WTC11 (cell line): Measurements from ENCODE around the gene OR1M1. TPM values are rescaled to one million over a fixed set of nuclear protein-coding genes. Genes with fewer than 3 reads are reported as not detected.

Experiments used
- ATAC-seq: fragments of 200-7000 bp; cut with Tn5 transposase; 2 replicates; pipeline ENCODE4 v1.10.0; 2021; ENCODE audit warnings: mild to moderate bottlenecking, moderate library complexity
- CTCF ChIA-PET: fragments of 300-600 bp; sonication (Branson Sonifier 250); formaldehyde crosslinking; loops from one replicate; lab custom pipeline; 2021; ENCODE audit warnings: antibody characterized with exemption; lab: Charles Lee
- POLR2A ChIA-PET: fragments of 350-600 bp; sonication (Branson Sonifier 250); formaldehyde crosslinking; loops from one replicate; lab custom pipeline; 2021; ENCODE audit warnings: antibody characterized with exemption; lab: Charles Lee
- DNase-seq: peaks from one replicate; pipeline ENCODE4 v3.0.0; 2021; ENCODE audit warnings: low spot score
- H3K27ac Mint-ChIP-seq: 2 replicates; pipeline ENCODE4 v1.8.0; 2021; ENCODE audit warnings: mixed read lengths
- H3K27me3 Mint-ChIP-seq: 2 replicates; pipeline ENCODE4 v1.8.0; 2021; ENCODE audit warnings: low read depth, mild to moderate bottlenecking, moderate library complexity, mixed read lengths
- H3K36me3 Mint-ChIP-seq: 2 replicates; pipeline ENCODE4 v1.8.0; 2021; ENCODE audit warnings: mixed read lengths
- H3K4me1 Mint-ChIP-seq: 2 replicates; pipeline ENCODE4 v1.8.0; 2022; ENCODE audit warnings: mixed read lengths
- H3K4me3 Mint-ChIP-seq: 2 replicates; pipeline ENCODE4 v1.8.0; 2021; ENCODE audit warnings: mild to moderate bottlenecking, moderate library complexity, mixed read lengths
- H3K9me3 Mint-ChIP-seq: 2 replicates; pipeline ENCODE4 v1.8.0; 2021; ENCODE audit warnings: mixed read lengths
- FOXK1 ChIP-seq: sonication (generic); formaldehyde crosslinking; IDR thresholded peaks from 2 replicates; pipeline ENCODE4 v1.8.0; 2022; ENCODE audit warnings: mild to moderate bottlenecking, moderate library complexity, missing genetic modification reagents
- FOXP1 ChIP-seq: sonication (generic); formaldehyde crosslinking; IDR thresholded peaks from 2 replicates; pipeline ENCODE4 v1.8.0; 2022; ENCODE audit warnings: missing genetic modification reagents, mild to moderate bottlenecking, moderate library complexity, borderline replicate concordance
- HMGA2 ChIP-seq: fragments of 250-450 bp; sonication (Bioruptor Pico); IDR thresholded peaks from 2 replicates; pipeline ENCODE4 v1.4.0; 2021; ENCODE audit warnings: mild to moderate bottlenecking, moderate library complexity
- HMGXB4 ChIP-seq: sonication (generic); formaldehyde crosslinking; IDR thresholded peaks from 2 replicates; pipeline ENCODE4 v1.8.1; 2023; ENCODE audit warnings: mild to moderate bottlenecking, moderate library complexity, missing genetic modification reagents
- JAZF1 ChIP-seq: fragments of 250-450 bp; sonication (Bioruptor Pico); IDR thresholded peaks from 2 replicates; pipeline ENCODE4 v1.9.0; 2021; ENCODE audit warnings: moderate library complexity, mild to moderate bottlenecking, inconsistent platforms
- NFYB ChIP-seq: sonication (generic); formaldehyde crosslinking; conservative IDR thresholded peaks from 2 replicates; pipeline ENCODE4 v1.8.0; 2022; ENCODE audit warnings: low read depth, missing genetic modification reagents
- NR3C1 ChIP-seq: sonication (generic); formaldehyde crosslinking; conservative IDR thresholded peaks from 2 replicates; pipeline ENCODE4 v1.8.1; 2023; ENCODE audit warnings: low read depth, mild to moderate bottlenecking, missing genetic modification reagents
- PREB ChIP-seq: sonication (generic); formaldehyde crosslinking; IDR thresholded peaks from 2 replicates; pipeline ENCODE4 v1.8.1; 2022; ENCODE audit warnings: mild to moderate bottlenecking, missing genetic modification reagents, moderate library complexity, borderline replicate concordance
- PRRX2 ChIP-seq: fragments of 250-450 bp; sonication (Bioruptor Pico); IDR thresholded peaks from 2 replicates; pipeline ENCODE4 v1.8.0; 2021; ENCODE audit warnings: mild to moderate bottlenecking
- RELA ChIP-seq: sonication (generic); formaldehyde crosslinking; IDR thresholded peaks from 2 replicates; pipeline ENCODE4 v1.8.1; 2022; ENCODE audit warnings: missing genetic modification reagents, mild to moderate bottlenecking, borderline replicate concordance
- USF1 ChIP-seq: sonication (generic); formaldehyde crosslinking; IDR thresholded peaks from 2 replicates; pipeline ENCODE4 v1.8.0; 2022; ENCODE audit warnings: mild to moderate bottlenecking, missing genetic modification reagents
- ZNF416 ChIP-seq: fragments of 250-450 bp; sonication (Bioruptor Pico); IDR thresholded peaks from 2 replicates; pipeline ENCODE4 v1.9.0; 2021; ENCODE audit warnings: mild to moderate bottlenecking, inconsistent platforms
- ZNF423 ChIP-seq: fragments of 250-450 bp; sonication (Bioruptor Pico); IDR thresholded peaks from 2 replicates; pipeline ENCODE4 v2.1.2; 2022; ENCODE audit warnings: mild to moderate bottlenecking, moderate library complexity
- ZSCAN18 ChIP-seq: fragments of 250-450 bp; sonication (Bioruptor Pico); IDR thresholded peaks from 2 replicates; pipeline ENCODE4 v2.1.2; 2022; ENCODE audit warnings: mild to moderate bottlenecking, moderate library complexity
- total RNA-seq: library from RNA; stranded (reverse); gene quantifications from 3 replicates; pipeline ENCODE4 v1.2.3, GENCODE V29; 2021
- TF ChIP-seq, protein P1 (sequence below): sonication (generic); formaldehyde crosslinking; conservative IDR thresholded peaks from 2 replicates; pipeline ENCODE4 v1.8.1; 2023; ENCODE audit warnings: mild to moderate bottlenecking, low read depth, missing genetic modification reagents, moderate library complexity
- TF ChIP-seq, protein P2 (sequence below): fragments of 250-450 bp; sonication (Bioruptor Pico); conservative IDR thresholded peaks from 2 replicates; pipeline ENCODE4 v1.9.0; 2021; ENCODE audit warnings: mild to moderate bottlenecking
- TF ChIP-seq, protein P3 (sequence below): sonication (generic); formaldehyde crosslinking; conservative IDR thresholded peaks from 2 replicates; pipeline ENCODE4 v1.8.1; 2022; ENCODE audit warnings: mild to moderate bottlenecking, missing genetic modification reagents

The OR1M1 gene
- total RNA-seq, 1 experiment from 2014 or later = not detected

DNA sequence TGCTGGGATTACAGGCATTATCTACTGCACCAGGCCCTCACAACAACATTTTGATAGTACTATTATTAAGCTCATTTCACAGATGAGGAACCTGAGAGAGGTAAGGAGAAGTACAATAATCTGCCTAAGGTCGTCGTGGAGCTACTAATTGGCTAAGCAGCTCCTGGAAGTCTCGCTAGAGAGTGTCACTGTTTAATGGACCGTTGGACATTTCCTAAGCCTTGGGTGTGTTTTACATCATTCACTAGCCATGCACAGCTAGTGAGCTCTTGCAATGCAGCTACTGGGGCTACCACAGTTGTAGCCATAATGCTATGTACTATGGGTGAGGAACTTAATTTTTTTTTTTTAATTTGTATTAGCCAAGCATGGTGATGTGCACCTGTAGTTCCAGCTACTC, 34.0 kb upstream of the OR1M1 start:
- TF ChIP-seq, protein P1, sequence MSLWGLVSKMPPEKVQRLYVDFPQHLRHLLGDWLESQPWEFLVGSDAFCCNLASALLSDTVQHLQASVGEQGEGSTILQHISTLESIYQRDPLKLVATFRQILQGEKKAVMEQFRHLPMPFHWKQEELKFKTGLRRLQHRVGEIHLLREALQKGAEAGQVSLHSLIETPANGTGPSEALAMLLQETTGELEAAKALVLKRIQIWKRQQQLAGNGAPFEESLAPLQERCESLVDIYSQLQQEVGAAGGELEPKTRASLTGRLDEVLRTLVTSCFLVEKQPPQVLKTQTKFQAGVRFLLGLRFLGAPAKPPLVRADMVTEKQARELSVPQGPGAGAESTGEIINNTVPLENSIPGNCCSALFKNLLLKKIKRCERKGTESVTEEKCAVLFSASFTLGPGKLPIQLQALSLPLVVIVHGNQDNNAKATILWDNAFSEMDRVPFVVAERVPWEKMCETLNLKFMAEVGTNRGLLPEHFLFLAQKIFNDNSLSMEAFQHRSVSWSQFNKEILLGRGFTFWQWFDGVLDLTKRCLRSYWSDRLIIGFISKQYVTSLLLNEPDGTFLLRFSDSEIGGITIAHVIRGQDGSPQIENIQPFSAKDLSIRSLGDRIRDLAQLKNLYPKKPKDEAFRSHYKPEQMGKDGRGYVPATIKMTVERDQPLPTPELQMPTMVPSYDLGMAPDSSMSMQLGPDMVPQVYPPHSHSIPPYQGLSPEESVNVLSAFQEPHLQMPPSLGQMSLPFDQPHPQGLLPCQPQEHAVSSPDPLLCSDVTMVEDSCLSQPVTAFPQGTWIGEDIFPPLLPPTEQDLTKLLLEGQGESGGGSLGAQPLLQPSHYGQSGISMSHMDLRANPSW (CRISPR knock-in tag) = no peak
- TF ChIP-seq, protein P2, sequence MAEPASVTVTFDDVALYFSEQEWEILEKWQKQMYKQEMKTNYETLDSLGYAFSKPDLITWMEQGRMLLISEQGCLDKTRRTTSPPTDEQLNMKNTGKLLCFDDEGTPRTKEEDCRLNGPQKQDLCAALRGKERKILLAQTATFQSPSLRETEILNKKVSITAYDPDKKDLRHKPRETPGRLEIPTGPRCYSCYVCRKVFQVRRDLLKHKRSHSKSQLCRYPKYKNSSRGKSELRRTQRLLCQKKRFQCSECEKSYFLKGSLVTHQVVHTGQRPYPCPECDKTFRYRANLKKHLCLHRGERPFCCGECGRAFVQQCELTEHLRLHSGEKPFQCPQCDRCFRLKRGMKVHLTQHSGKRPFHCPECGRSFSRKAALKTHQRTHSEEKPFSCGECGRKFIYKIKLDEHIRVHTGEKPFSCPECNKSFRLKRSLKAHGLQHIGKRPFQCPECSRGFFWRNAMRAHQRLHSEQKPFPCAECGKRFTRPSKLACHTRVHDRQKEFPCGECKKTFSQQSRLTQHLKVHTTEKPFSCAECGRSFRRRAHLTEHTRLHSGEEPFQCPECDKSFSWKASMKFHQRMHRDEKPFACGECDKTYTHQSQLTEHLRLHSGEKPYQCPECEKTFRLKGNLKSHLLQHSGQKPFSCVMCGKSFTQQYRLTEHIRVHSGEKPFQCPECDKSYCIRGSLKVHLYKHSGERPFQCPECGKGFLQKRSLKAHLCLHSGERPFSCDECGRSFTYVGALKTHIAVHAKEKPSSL = no peak
- TF ChIP-seq ZNF416 (no peak), NR3C1 (CRISPR knock-in tag) (no peak), HMGXB4 (no peak), ZSCAN18 (no peak), FOXK1 (CRISPR knock-in tag) (no peak), ZNF423 (CRISPR knock-in tag) (no peak), HMGA2 (no peak), PREB (CRISPR knock-in tag) (no peak), PRRX2 (no peak), FOXP1 (CRISPR knock-in tag) (no peak), NFYB (no peak), JAZF1 (no peak), USF1 (CRISPR knock-in tag) (no peak), RELA (CRISPR knock-in tag) (no peak)
- TF ChIP-seq, protein P3, sequence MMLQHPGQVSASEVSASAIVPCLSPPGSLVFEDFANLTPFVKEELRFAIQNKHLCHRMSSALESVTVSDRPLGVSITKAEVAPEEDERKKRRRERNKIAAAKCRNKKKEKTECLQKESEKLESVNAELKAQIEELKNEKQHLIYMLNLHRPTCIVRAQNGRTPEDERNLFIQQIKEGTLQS = no peak
- peaks cover 7% of the 10 kb centered on the region; the same call in 1 of the 2 replicates for H3K36me3 Mint-ChIP-seq
- ChIA-PET POLR2A (no interaction called here), CTCF (interaction anchor here (1.2 to 1.4 kb wide), 2 partner anchors 17 to 398 kb away, joined by 3 to 7 read pairs; no protein-coding TSS in a partner anchor)
- peaks cover 12% of the 10 kb centered on the region for H3K9me3 Mint-ChIP-seq
- no peak overlapping the region for H3K27ac Mint-ChIP-seq
- H3K4me3 Mint-ChIP-seq = no peak overlapping the region
- H3K4me1 Mint-ChIP-seq = peaks cover 23% of the 10 kb centered on the region
- DNase-seq = no peak
- no peak for ATAC-seq
- peaks cover 4% of the 10 kb centered on the region; the same call in 1 of the 2 replicates for H3K27me3 Mint-ChIP-seq
